HS-5 (cell line): ENCODE results near the gene PRSS56.

Experiments
- DNase-seq: peaks from one replicate; pipeline ENCODE4 v3.0.0-alpha.2; 2012; ENCODE audit warnings: low read depth

Gene PRSS56

DNA sequence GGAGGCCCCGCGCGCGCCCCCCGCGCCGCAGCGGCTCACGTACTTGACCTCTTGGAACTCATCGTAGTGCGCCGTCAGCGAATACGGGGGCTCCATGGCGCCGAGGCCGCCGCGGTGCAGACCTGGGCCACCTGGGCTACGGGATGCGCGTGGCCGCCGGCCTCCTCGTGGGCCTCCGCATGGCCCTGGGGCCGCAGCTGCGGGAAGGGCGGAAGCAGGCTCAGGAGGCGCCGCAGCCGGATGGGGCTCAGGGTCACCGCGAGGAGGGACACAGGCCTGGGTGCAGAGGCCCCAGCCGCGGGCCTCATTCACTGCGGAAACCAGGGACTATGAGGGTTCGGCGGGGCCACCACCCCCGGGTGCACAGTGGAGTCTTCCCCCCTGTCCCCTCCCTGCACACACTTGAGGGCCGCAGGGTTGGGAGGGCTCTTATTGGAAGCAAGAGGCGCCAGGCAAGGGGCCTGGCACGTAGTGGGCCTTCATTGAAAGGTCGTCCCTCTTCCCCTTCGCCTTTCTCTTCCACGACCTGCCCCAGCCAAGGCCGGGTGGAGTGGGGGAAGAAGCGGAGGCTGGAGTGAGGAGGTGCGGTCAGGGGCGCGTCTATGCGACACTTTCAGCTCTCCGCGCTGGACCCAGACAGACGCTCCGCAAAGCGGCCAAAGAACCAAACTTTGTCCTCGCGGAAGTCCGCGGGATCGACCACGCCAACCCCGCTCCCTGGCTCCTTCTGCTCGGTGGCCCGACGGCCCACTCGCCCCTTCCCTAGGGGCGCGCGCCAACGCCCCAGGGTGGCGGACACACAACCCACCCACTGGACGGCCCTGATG is 33.4 kb upstream of the PRSS56 start:
- DNase-seq, result no peak

DNA sequence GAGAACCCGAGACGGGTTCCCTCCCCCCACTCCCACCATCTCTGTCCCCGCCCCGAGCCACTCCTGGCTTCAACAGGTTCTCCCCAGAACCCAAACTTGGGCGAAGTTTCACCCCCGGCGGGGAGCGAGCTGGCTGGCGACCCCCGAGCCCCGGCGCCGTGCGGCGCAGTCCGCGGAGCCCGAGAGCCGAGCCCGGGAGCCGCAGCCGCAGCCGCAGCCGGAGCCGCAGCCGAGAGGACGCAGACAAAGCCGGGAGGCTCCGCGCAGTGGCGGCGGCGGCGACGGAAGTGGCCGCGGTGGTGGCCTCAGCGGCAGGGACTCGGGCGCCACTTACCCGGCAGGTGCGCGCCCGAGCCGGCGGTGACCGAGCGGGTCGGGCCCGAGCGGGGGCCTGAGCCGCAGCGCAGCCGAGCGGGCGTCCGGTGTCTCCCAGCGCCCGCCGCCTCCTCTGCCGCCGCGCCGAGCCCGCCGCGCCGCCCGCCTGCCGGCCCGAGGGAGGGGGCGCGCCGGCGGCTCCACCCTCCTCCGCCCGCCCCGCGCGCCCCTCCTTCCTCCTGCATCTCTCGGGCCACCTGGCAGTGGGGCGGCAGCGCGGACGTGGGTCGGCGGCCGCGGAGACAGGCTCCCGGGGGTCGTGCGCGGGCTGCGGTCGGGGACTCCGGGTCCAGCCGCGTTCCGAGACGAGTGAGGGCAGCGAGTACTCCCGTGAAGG is 32.6 kb upstream of the PRSS56 start, which contains the start of gene ECEL1:
Gene ECEL1, minus strand, starts transcription at position 450 of the 712 bp plus-strand sequence. CDS start 1,181 bp downstream, outside the sequence.
- no peak for DNase-seq

DNA sequence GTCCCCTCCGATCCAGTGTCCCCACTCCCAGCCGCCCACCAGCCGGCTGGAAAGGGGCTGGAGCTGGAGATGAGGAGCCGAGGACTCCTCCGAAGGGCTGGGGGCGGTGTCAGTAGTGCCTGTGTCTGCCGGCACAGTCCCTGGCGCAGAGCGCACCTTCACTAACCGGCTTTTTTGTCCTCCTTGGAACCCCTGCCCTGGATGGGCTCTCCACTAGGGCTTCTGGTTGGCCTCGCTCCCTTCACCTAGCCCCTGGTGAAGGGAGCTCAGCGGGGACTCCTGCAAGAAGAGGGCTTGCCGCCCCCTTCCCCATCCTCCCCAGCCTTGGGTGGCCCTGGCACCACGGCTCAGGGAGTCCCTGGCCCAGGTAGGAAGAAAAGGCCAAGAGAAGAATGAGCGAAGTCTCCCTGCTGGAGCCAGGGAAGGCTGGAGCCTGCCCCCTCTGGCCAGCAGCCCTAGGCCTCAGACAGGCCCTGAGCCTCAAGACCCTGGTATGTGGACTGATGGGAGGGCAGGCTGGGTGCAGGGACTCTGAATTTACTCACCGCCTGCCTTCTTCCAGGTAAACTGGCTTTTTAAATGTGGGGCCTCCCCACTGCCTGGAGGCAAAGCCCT is 32.0 kb upstream of the PRSS56 start:
- DNase-seq, result no peak

DNA sequence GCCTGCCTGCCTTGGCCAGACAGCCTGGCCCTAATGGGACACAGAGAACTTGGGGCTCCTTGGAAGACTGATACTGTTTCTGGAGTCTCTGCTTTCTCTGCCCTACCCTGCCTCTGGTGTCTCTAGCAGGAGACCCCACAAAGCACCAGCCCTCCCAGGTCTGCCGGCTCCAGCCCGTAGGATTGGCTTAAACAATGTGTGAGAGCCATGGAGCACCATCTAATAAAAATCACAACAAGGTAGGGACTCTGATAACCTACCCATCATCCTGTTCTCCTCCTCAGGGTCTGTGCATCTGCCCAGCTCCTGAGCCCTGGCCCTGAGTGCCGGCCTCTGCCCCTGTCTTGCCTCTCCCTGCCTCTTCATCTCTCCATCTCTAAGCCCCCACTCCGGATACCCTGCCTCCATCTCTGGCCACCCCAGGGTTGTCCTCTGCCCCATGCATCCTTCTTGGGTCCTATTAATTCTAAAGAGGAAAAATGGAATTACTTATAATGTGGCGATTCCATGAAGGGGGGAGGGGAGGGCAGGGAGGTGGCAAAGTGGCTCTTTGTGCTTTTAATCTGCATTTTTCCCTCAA is 31.4 kb upstream of the PRSS56 start:
- DNase-seq, result no peak

DNA sequence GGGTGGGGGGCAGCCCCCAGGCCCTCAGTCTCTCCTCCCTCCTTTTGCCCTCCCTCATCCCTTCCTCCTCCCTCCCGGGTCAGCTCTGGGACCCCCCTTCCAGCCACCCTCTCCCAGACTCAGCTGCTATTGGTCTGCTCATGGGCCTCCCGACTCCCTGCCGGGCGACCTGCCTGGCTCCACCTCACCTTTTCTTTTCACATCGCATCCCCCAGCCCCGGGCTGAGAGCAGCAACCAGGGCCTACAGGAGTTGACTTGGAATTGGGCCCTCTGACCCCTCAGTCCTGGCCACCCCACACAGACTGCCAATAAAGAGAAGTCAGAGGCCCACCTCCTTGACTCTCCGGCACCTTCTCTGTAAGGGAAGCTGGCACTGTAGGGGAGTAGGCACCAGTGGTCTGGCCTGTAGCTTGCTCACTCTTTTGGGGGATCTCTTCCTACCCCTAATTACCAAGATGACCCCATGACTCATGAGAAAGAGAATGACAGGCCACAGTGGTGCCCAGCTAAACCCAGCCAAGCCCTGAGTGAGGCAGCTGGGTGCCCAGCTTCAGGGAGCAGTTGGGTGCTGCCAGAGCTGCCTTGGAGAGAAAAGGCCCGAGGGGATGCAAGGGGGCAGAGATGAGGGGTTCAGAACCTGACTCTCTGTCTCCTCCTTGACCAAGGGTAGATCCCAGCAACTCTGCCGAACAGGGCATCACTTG is 30.5 kb upstream of the PRSS56 start:
- DNase-seq, result no peak

DNA sequence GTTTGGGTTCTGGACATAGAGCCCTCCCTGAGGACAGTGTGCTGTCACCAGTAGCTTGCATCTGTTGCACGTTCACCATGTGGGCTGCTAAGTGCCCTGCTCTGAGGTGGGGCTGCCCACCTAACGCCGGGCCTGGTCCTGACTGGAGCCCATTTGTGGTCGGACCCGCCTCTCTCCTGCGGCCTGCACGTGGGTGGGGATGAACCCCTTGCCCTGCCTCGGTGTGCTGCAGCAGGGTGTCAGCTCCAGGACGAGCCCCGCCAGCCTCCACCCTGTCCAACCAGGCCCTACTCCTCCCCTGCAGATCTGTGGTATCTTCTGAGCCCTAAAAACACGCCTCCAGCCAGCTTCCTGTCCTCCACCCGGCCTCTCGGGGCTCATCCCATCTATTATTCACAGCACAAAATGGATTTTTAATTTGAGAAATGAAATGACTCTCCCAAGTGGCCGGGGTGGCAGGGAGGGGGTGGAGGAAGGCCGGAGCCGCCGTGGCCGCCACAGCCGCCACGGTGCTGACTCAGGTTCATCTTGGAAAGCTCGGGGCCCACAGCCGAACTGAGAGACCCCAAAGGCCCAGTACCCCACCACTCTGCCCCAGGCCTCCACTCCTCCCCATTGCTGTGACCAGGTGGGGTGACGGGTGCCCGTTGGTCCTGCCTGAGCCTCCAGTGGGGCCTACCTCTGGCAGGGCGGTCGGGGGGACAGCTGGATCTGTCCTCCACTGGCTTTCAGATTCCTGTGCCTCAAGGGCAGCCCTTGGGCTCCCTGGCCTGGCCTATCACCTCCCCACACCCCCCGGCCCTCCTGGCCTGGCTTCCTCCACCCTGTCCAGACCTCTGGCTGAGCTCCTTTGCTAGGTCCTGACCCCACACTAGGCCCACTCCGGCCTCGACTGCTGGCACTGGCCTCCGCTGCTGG is 29.7 kb upstream of the PRSS56 start:
- no peak for DNase-seq

DNA sequence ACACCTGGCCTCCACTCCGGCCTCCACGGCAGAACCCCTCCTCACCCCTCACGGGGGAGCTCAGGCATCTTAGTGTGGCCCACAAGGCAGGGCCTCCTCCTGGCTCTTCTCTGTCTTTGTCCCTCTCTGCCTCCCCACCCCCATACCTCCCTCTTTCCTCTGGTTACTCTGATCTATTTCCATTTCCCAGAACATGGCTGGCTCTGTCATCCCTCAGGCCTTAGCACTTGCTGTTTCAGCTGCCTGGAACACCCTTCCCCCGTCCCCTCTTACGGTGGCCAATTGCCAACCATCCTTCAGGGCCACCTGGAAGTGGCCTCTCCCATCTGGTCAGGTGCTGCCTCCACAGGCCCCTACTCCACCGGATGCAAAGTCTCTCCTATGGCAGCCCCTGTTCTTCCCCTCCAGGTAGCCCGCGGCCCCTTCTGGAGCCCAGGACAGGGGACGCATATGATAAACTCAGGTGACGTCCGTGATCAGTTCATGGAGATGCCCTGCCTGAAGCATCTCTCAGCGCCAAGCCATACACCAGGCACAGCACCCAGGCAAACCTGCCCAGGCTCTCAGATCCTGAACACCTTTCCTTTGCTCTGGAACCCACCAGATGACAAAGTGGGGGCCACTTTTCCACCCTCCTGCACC is 28.9 kb upstream of the PRSS56 start:
- no peak for DNase-seq

DNA sequence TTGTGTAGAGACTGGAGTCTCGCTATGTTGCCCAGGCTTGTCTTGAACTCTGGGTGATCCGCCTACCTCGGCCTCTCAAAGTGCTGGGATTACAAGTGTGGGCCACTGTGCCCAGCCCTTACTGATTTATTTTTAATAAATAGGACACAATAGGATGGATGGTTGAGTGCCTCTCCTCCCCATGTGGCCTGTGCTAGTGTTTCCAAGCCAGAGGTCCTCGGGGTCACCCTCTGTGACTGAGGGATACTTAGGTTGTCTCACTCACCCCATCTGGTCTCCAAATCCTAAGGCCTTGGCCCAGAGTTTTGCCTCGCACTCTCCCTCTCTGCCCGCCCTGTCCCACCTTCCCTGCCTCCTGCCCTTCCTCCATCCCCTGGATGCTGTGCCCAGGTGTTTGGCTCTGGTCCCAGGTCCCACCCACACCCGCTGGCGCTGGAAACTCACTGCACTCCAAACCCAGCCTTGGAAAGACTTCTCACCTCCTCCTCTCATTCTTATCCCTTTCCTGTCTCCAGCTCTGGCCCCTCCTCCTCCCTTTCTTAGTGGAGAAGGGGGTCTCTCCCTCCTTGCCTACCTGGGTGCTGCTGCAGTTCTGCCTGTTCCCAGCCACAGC is 27.8 kb upstream of the PRSS56 start:
- no peak for DNase-seq

DNA sequence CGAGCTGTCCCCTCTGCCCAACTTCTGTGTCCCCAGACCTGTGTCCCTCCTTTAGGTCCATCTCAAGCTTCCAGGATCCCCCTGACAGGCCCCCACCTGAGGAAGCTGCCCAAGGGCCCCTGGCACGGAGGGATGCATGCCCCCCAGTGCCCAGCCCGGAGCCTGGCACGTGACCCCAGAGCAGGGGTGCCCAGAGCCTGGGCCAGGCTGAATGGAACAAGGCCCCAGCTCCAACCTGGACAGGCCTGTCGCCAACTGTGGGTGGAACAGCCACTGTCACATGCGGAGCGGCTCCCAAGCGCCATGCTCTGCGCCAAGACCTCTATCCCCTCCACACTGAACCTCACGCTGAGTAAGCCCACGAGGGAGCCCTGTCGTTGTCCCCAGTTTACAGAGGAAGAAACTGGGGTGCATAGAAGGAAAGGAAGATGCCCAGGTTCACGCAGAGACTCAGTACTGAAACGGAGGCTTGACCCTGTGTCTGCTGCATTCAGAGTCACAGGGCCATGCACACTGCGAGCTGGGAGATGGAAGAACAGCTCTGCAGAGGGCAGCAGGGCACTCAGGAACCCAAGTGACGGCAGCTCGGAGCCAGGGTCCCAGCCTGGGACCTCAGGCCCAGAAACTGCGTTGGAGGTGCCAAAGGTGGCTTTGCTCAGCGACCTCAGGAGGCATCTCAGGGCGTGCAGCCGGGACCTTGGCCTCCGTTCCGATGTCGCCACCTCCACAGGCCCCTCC is 27.1 kb upstream of the PRSS56 start:
- DNase-seq, result no peak

DNA sequence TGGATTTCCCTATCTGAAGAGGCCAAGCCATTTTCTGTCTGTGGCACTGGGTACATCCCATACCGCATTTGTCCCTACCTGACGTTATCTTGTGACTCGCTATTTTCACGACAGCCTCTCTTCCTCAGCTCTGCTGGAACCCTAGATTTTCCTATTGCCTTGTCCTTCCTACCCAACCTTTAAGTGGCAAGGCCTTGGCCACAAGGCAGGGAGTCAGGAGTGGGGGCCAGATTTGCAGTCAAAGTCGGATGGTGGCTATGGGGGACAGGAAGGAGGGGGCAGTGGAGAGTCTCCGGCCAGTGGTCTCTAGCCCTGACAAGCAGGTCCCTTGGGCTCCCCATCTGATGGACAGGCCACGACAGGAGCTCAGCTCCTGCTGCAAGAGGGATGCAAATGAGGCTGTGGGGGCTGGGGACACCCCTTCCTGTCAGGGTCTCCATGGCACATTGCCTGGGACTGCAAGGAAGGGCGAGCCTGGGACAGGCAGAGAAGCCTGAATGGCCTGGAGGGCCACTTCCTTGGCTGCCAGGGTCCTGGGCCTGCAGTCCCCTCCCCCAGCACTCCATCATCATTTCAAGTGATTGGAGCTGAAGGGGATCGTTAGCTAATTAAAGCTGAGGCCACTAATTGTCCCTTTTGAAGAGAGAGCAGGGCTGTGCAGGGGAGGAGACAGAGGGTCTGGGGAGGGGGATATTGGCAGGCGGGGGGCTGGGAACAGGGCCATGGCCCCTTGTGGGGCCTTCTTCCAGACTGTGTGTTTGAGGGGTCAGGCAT is 26.3 kb upstream of the PRSS56 start:
- DNase-seq, result no peak

DNA sequence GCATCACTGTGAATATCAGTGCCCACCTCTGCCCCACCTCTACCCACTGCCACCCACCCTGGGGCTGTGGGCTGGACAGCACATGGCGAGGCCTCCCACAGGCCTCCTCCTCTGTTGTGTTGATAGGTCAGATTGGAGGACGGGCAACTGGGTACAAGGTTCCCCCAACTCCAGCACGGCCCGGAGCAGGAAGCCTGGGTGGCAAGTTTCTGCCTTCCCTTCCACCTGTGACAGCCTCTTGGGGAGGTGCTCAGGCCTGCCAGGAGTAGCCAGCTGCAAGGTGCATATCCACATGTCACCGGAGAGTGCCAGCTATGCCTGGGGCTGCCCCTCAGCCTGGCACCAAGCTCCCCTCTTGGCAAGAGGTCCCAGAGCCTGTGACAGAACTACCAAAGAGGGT is 25.6 kb upstream of the PRSS56 start:
- no peak for DNase-seq

DNA sequence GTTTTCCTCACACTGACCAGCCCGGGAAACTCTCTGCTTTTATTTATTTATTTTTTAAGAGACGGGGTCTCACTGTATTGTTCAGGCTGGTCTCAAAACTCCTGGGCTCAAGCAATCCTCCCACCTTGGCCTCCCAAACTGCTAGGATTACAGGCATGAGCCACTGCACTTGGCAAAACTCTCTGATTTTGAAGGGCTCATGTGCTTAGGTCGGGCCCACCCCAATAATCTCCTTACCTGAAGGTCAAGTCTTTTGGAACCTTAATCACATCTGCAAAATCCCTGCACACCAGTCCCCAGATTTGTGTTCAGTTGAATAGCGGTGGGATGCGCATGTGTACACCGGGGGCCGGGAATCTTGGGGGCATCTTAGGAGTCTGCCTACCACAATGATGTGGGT is 24.9 kb upstream of the PRSS56 start:
- DNase-seq, result no peak

DNA sequence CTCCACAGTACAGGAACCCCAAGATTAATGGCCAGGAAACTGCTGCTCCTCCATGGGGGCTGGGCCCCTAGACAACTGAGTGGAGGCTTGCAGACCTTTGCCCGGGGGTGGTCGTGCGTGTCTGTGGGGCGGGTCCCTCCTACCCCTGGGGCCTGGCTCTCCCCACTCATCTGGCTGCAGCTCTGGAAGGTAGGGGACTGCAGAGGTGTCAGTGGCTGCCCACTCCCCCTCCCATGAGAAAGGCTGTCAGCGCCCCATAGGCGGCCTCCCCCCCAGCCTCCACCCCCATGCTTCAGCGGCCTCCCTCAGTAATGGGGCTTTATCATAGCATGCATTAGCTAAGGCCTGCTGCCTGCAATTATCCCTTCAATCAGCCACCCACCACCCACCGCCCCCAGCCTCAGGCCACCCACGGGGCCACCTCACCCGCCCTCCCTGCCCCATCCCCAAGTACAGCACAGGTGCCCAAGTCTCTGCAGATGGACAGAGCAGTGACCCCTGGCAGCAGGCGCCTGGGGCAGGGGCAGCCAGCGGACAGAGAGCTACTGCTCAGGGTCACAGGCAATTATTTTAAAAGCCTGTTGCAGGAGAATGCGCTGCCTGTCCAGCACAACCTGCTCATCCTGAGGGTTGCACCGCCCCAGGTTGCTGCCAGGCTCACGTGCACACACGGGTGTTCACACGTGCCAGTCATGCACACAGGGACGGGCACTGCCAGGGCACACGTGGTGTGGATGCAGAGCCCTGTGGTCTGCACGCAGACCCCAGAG is 23.5 kb upstream of the PRSS56 start:
- DNase-seq, result no peak

DNA sequence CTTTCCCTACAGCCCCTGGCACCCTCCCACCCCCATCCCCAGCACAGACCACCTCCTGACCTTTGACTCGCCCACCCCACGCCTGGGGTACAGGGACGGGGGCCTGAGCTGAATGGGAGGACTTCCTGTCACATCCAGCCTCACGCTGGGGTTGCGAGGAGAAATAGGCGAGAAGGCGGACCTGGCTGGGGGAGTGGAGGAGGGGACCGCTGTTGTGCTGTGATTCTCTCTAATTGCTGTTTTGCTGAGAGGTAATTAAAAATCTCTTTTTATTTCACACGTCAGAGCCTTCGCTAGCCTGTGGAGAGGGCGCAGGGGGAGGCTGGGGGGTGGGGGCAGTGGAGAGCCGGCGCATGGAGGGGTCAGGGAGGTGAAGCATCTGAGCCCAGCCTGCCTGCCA is 22.8 kb upstream of the PRSS56 start:
- DNase-seq, result no peak

DNA sequence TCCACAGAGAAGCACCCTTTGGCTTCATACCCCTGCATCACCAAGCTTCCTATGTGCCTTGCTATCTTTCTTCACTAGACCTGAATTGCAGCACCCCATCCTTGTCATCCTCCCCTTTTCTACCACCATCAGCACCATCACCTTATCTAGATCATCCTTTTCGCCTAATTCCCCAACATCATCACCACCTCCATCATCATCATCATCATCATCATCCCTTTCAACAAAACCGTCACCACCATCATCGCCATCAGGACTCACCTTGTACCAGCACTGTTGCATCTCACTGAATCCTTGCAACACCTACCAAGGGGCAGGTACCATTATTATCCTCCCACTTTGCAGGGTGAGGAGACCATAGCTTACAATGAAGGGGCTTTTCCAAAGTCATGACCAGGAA is 21.7 kb upstream of the PRSS56 start:
- DNase-seq, result no peak

DNA sequence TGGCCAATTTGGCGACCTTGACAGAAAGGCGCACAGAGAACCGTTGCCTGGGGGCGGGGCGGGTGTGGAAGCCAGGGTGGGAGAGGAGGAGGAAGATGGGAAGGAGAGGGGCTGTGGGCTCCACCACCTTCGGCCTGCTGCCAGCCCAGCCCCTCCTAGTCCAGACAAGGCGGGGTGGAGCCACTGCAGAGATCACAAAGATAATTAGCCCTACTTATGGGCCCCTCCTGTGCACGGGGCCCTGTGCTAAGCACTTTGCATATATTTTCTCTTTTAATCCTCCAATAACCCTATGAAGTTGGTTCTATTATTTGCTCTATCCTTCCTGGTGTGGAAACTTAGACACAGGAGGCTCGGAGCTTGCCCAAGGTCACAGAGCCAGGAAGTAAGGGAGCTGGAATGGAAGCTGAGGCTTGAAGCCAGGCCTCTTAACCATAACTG is 18.8 kb upstream of the PRSS56 start:
- DNase-seq, result no peak

DNA sequence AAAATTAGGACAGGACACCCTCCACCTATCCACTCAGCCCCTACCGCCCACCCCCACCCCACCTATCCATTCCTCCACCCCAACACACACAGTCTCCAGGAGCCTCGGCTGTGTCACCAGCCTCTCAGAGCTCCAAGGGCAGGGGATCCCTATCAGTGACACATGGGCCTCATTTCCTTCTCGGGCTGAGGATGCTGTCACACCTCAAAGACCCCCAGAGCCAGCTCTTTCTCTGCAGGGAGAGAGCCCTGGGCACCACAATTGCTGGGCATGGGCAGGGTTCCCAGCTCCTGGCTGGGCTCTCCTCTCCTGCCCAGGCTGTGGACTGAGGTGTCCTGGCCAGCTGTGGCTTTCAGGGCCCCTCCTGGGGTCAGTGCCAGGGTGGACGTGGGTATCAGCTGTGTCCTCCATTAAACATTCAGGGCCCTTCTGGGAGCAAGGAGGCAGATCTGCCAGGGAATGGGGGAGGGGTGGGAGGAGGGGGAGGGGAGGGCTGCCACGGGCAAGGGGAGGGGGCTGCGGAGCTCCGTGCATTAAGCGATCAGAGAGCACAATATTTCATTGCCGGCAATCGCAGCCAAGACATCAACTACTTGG is 18.3 kb upstream of the PRSS56 start:
- DNase-seq, result no peak
